ENCODE results near the gene FOXO3.

FOXO3 gene

GRCh38 chr6:108563292-108563691 is 2.6 kb downstream of the FOXO3 start:
- Histone ChIP-seq H3K4me1 (ENCODE audit: control insufficient read depth, insufficient read depth, low read length) (peaks cover 21% of the 10 kb centered on the region), H3K9me3 (ENCODE audit: control insufficient read depth in 2 of 2, low read length in 2 of 2) (no peaks in the 10 kb centered on the region), H3K27me3 (ENCODE audit: control insufficient read depth in 1 of 2, insufficient read depth in 2 of 2, low read length in 2 of 2) (no peaks in the 10 kb centered on the region), H3K9ac (ENCODE audit: low read length in 2 of 2) (peak overlapping the region; percentile 83 to 95), H3K36me3 (ENCODE audit: control insufficient read depth in 2 of 2, insufficient read depth in 2 of 2, low read length in 2 of 2) (peaks cover 4% of the 10 kb centered on the region in 2 donors), H3K27ac (ENCODE audit: low read length) (peak overlapping the region; percentile 99), H3K4me3 (ENCODE audit: low read length in 2 of 2) (peak overlapping the region; percentile 97 to 98)

GRCh38 chr6:108564178-108564577 is 3.5 kb downstream of the FOXO3 start:
- peak overlapping the region in 1 of 2 donors; percentile 31 for H3K9ac ChIP-seq (ENCODE audit: low read length in 2 of 2)

GRCh38 chr6:108565091-108565766 is 4.5 kb downstream of the FOXO3 start:
- peaks cover 24% of the 10 kb centered on the region for H3K4me1 ChIP-seq (ENCODE audit: control insufficient read depth, insufficient read depth, low read length)

More at GRCh38 chr6:108564178-108564577, 3.5 kb downstream of the FOXO3 start:
- Histone ChIP-seq H3K27ac (ENCODE audit: low read length) (no peak overlapping the region), H3K36me3 (ENCODE audit: control insufficient read depth in 2 of 2, insufficient read depth in 2 of 2, low read length in 2 of 2) (peaks cover 4 to 7% of the 10 kb centered on the region in 2 donors), H3K4me1 (ENCODE audit: control insufficient read depth, insufficient read depth, low read length) (peaks cover 21% of the 10 kb centered on the region), H3K27me3 (ENCODE audit: control insufficient read depth in 1 of 2, insufficient read depth in 2 of 2, low read length in 2 of 2) (no peaks in the 10 kb centered on the region), H3K9me3 (ENCODE audit: control insufficient read depth in 2 of 2, low read length in 2 of 2) (no peaks in the 10 kb centered on the region), H3K4me3 (ENCODE audit: low read length in 2 of 2) (peak overlapping the region; percentile 23 to 26)

GRCh38 chr6:108565893-108566292 is 5.2 kb downstream of the FOXO3 start:
- no peaks in the 10 kb centered on the region for H3K9me3 ChIP-seq (ENCODE audit: control insufficient read depth in 2 of 2, low read length in 2 of 2)
- H3K27ac ChIP-seq (ENCODE audit: low read length): peak overlapping the region; percentile 4
- H3K4me3 ChIP-seq (ENCODE audit: low read length in 2 of 2): no peak overlapping the region
- H3K36me3 ChIP-seq (ENCODE audit: control insufficient read depth in 2 of 2, insufficient read depth in 2 of 2, low read length in 2 of 2): peaks cover 7 to 14% of the 10 kb centered on the region in 2 donors
- H3K4me1 ChIP-seq (ENCODE audit: control insufficient read depth, insufficient read depth, low read length): peaks cover 24% of the 10 kb centered on the region
- no peaks in the 10 kb centered on the region for H3K27me3 ChIP-seq (ENCODE audit: control insufficient read depth in 1 of 2, insufficient read depth in 2 of 2, low read length in 2 of 2)
- H3K9ac ChIP-seq (ENCODE audit: low read length in 2 of 2): peak overlapping the region in 1 of 2 donors; percentile 25

More at GRCh38 chr6:108565091-108565766, 4.5 kb downstream of the FOXO3 start:
- peaks cover 4 to 11% of the 10 kb centered on the region in 2 donors for H3K36me3 ChIP-seq (ENCODE audit: control insufficient read depth in 2 of 2, insufficient read depth in 2 of 2, low read length in 2 of 2)
- H3K27me3 ChIP-seq (ENCODE audit: control insufficient read depth in 1 of 2, insufficient read depth in 2 of 2, low read length in 2 of 2): no peaks in the 10 kb centered on the region
- no peaks in the 10 kb centered on the region for H3K9me3 ChIP-seq (ENCODE audit: control insufficient read depth in 2 of 2, low read length in 2 of 2)
- H3K27ac ChIP-seq (ENCODE audit: low read length): peak overlapping the region; percentile 4
- peak overlapping the region in 1 of 2 donors; percentile 30 for H3K9ac ChIP-seq (ENCODE audit: low read length in 2 of 2)
- peak overlapping the region; percentile 30 to 41 for H3K4me3 ChIP-seq (ENCODE audit: low read length in 2 of 2)

GRCh38 chr6:108566406-108566805 is 5.7 kb downstream of the FOXO3 start:
- H3K9me3 ChIP-seq (ENCODE audit: control insufficient read depth in 2 of 2, low read length in 2 of 2): no peaks in the 10 kb centered on the region
- no peak overlapping the region for H3K27ac ChIP-seq (ENCODE audit: low read length)
- peaks cover 24% of the 10 kb centered on the region for H3K4me1 ChIP-seq (ENCODE audit: control insufficient read depth, insufficient read depth, low read length)
- no peak overlapping the region for H3K4me3 ChIP-seq (ENCODE audit: low read length in 2 of 2)
- no peaks in the 10 kb centered on the region for H3K27me3 ChIP-seq (ENCODE audit: control insufficient read depth in 1 of 2, insufficient read depth in 2 of 2, low read length in 2 of 2)
- H3K36me3 ChIP-seq (ENCODE audit: control insufficient read depth in 2 of 2, insufficient read depth in 2 of 2, low read length in 2 of 2): peaks cover 10 to 14% of the 10 kb centered on the region in 2 donors
- peak overlapping the region in 1 of 2 donors; percentile 25 for H3K9ac ChIP-seq (ENCODE audit: low read length in 2 of 2)

GRCh38 chr6:108568101-108568500 is 7.4 kb downstream of the FOXO3 start:
- Histone ChIP-seq H3K27me3 (ENCODE audit: control insufficient read depth in 1 of 2, insufficient read depth in 2 of 2, low read length in 2 of 2) (no peaks in the 10 kb centered on the region), H3K4me1 (ENCODE audit: control insufficient read depth, insufficient read depth, low read length) (peaks cover 17% of the 10 kb centered on the region), H3K27ac (ENCODE audit: low read length) (no peak overlapping the region), H3K36me3 (ENCODE audit: control insufficient read depth in 2 of 2, insufficient read depth in 2 of 2, low read length in 2 of 2) (peaks cover 10 to 18% of the 10 kb centered on the region in 2 donors), H3K4me3 (ENCODE audit: low read length in 2 of 2) (no peak overlapping the region), H3K9me3 (ENCODE audit: control insufficient read depth in 2 of 2, low read length in 2 of 2) (no peaks in the 10 kb centered on the region), H3K9ac (ENCODE audit: low read length in 2 of 2) (no peak overlapping the region)

- Histone ChIP-seq H3K9ac (ENCODE audit: low read length in 2 of 2) (no peak overlapping the region), H3K4me1 (ENCODE audit: control insufficient read depth, insufficient read depth, low read length) (peaks cover 17% of the 10 kb centered on the region), H3K36me3 (ENCODE audit: control insufficient read depth in 2 of 2, insufficient read depth in 2 of 2, low read length in 2 of 2) (peaks cover 10 to 18% of the 10 kb centered on the region in 2 donors), H3K27me3 (ENCODE audit: control insufficient read depth in 1 of 2, insufficient read depth in 2 of 2, low read length in 2 of 2) (no peaks in the 10 kb centered on the region), H3K9me3 (ENCODE audit: control insufficient read depth in 2 of 2, low read length in 2 of 2) (no peaks in the 10 kb centered on the region), H3K4me3 (ENCODE audit: low read length in 2 of 2) (no peak overlapping the region), H3K27ac (ENCODE audit: low read length) (no peak overlapping the region)
Observed at GRCh38 chr6:108568551-108569305, 8.0 kb downstream of the FOXO3 start.

- Histone ChIP-seq H3K4me3 (ENCODE audit: low read length in 2 of 2) (no peak overlapping the region), H3K36me3 (ENCODE audit: control insufficient read depth in 2 of 2, insufficient read depth in 2 of 2, low read length in 2 of 2) (peaks cover 10 to 18% of the 10 kb centered on the region in 2 donors), H3K27ac (ENCODE audit: low read length) (no peak overlapping the region), H3K9me3 (ENCODE audit: control insufficient read depth in 2 of 2, low read length in 2 of 2) (no peaks in the 10 kb centered on the region), H3K27me3 (ENCODE audit: control insufficient read depth in 1 of 2, insufficient read depth in 2 of 2, low read length in 2 of 2) (no peaks in the 10 kb centered on the region), H3K4me1 (ENCODE audit: control insufficient read depth, insufficient read depth, low read length) (peaks cover 17% of the 10 kb centered on the region), H3K9ac (ENCODE audit: low read length in 2 of 2) (no peak overlapping the region)
Observed at GRCh38 chr6:108570517-108570916, 9.8 kb downstream of the FOXO3 start.

- H3K4me3 ChIP-seq (ENCODE audit: low read length in 2 of 2): peak overlapping the region in 1 of 2 donors; percentile 35
- H3K9me3 ChIP-seq (ENCODE audit: control insufficient read depth in 2 of 2, low read length in 2 of 2): no peaks in the 10 kb centered on the region
- no peaks in the 10 kb centered on the region for H3K27me3 ChIP-seq (ENCODE audit: control insufficient read depth in 1 of 2, insufficient read depth in 2 of 2, low read length in 2 of 2)
- peaks cover 6 to 11% of the 10 kb centered on the region in 2 donors for H3K36me3 ChIP-seq (ENCODE audit: control insufficient read depth in 2 of 2, insufficient read depth in 2 of 2, low read length in 2 of 2)
- H3K4me1 ChIP-seq (ENCODE audit: control insufficient read depth, insufficient read depth, low read length): peaks cover 33% of the 10 kb centered on the region
- H3K9ac ChIP-seq (ENCODE audit: low read length in 2 of 2): no peak overlapping the region
- H3K27ac ChIP-seq (ENCODE audit: low read length): no peak overlapping the region
Observed at GRCh38 chr6:108574457-108575141, 13.9 kb downstream of the FOXO3 start.

- Histone ChIP-seq H3K4me3 (ENCODE audit: low read length in 2 of 2) (no peak overlapping the region), H3K9ac (ENCODE audit: low read length in 2 of 2) (no peak overlapping the region), H3K27ac (ENCODE audit: low read length) (no peak overlapping the region), H3K4me1 (ENCODE audit: control insufficient read depth, insufficient read depth, low read length) (peaks cover 39% of the 10 kb centered on the region), H3K36me3 (ENCODE audit: control insufficient read depth in 2 of 2, insufficient read depth in 2 of 2, low read length in 2 of 2) (peaks cover 2 to 6% of the 10 kb centered on the region in 2 donors), H3K9me3 (ENCODE audit: control insufficient read depth in 2 of 2, low read length in 2 of 2) (no peaks in the 10 kb centered on the region), H3K27me3 (ENCODE audit: control insufficient read depth in 1 of 2, insufficient read depth in 2 of 2, low read length in 2 of 2) (no peaks in the 10 kb centered on the region)
Observed at GRCh38 chr6:108575905-108576494, 15.3 kb downstream of the FOXO3 start.
